Activated T-helper 1 cell treated with anti-CD3 and anti-CD28 coated beads, Interleukin-12 subunit alpha, Interleukin-12 subunit beta, Interleukin-2, Interleukin-4 antibody, amounts not matched to agents 30 ng/mL and 10 ng/mL and 1 ng/mL, durations not matched to agents 14 hours and 24 hours and 36 hours (primary cell): ENCODE data around the gene ANKS1A. TPM values are rescaled to one million over a fixed set of nuclear protein-coding genes. Genes with fewer than 3 reads are reported as not detected.
"Not testable (repeated sequence)": the region's sequence is repeated elsewhere in the genome, so short reads cannot be mapped to it uniquely, and the experiment has no call there.

Experiments
- DNase-seq: peaks from one replicate; pipeline ENCODE4 v3.0.0; 2021; ENCODE audit warnings: low spot score
- H3K27ac Mint-ChIP-seq: one replicate; pipeline ENCODE4 v1.8.0; 2021; ENCODE audit warnings: mild to moderate bottlenecking, mixed read lengths
- H3K27me3 Mint-ChIP-seq: one replicate; pipeline ENCODE4 v1.8.0; 2022; ENCODE audit warnings: mild to moderate bottlenecking, moderate library complexity, mixed read lengths; ENCODE audit not compliant: insufficient read depth
- H3K36me3 Mint-ChIP-seq: one replicate; pipeline ENCODE4 v1.8.0; 2021; ENCODE audit warnings: low read depth, mixed read lengths
- H3K4me1 Mint-ChIP-seq: one replicate; pipeline ENCODE4 v1.8.0; 2021; ENCODE audit warnings: low read depth, mixed read lengths
- H3K4me3 Mint-ChIP-seq: one replicate; pipeline ENCODE4 v1.8.0; 2021; ENCODE audit warnings: mild to moderate bottlenecking, moderate library complexity, mixed read lengths
- H3K9me3 Mint-ChIP-seq: one replicate; pipeline ENCODE4 v1.8.0; 2021; ENCODE audit warnings: mixed read lengths
- intact Hi-C: fragments of 100-400 bp; cut with micrococcal nuclease; formaldehyde crosslinking; loops from one replicate; pipeline ENCODE4 v1.15.1; 2024
- total RNA-seq: library from RNA; stranded (reverse); gene quantifications from 2 replicates; pipeline ENCODE4 v1.2.3, GENCODE V29; 2022

ANKS1A gene, protein sequence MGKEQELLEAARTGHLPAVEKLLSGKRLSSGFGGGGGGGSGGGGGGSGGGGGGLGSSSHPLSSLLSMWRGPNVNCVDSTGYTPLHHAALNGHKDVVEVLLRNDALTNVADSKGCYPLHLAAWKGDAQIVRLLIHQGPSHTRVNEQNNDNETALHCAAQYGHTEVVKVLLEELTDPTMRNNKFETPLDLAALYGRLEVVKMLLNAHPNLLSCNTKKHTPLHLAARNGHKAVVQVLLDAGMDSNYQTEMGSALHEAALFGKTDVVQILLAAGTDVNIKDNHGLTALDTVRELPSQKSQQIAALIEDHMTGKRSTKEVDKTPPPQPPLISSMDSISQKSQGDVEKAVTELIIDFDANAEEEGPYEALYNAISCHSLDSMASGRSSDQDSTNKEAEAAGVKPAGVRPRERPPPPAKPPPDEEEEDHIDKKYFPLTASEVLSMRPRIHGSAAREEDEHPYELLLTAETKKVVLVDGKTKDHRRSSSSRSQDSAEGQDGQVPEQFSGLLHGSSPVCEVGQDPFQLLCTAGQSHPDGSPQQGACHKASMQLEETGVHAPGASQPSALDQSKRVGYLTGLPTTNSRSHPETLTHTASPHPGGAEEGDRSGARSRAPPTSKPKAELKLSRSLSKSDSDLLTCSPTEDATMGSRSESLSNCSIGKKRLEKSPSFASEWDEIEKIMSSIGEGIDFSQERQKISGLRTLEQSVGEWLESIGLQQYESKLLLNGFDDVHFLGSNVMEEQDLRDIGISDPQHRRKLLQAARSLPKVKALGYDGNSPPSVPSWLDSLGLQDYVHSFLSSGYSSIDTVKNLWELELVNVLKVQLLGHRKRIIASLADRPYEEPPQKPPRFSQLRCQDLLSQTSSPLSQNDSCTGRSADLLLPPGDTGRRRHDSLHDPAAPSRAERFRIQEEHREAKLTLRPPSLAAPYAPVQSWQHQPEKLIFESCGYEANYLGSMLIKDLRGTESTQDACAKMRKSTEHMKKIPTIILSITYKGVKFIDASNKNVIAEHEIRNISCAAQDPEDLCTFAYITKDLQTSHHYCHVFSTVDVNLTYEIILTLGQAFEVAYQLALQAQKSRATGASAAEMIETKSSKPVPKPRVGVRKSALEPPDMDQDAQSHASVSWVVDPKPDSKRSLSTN
- total RNA-seq, result 9.5 and 9.6 TPM in 2 replicates

DNA sequence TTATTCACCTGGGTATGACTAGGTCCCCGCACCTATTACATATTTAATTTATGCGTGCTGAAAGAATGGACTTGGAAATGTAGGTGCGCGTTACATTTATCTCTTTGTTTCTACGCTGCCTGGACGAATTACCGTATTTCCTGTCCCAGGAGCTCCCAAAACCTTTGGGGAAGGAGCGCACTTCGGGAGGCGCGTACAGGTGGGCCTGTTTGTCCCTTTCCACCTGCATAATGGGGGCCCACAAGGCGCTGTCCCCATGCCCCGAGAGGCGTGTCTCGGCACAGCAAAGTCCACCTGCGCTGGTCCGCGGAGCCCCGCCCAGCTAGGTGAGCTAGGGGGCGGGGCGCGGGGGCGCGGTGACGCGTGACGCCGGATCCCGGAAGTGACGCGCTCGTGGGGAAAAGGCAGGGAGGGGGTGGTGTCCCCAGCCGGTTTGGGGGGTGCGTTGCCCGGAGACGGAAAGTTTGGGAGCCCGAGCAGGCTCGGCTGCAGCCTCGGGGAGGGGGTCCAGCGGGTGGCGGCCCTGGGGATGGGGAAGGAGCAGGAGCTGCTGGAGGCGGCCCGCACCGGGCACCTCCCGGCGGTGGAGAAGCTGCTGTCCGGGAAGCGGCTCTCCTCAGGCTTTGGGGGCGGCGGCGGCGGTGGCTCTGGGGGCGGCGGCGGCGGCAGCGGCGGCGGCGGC is at the start of gene ANKS1A:
TSS of gene ANKS1A (plus strand) at position 382 of the 682 bp plus-strand sequence. CDS start at position 530, 148 bp downstream.
- H3K27me3 Mint-ChIP-seq, result peaks cover 5% of the 10 kb centered on the region
- DNase-seq, result peak; percentile 86
- peak within 1 kb of the TSS; percentile 96 for H3K27ac Mint-ChIP-seq
- peaks cover 12% of the 10 kb centered on the region for H3K36me3 Mint-ChIP-seq
- intact Hi-C loops, result loop anchor here (1.0 to 10.0 kb wide), 9 partner anchors 96 to 652 kb away; partner anchors contain the start of genes BLTP3A, DEF6, HMGA1 and ILRUN
- peaks cover 20% of the 10 kb centered on the region for H3K4me1 Mint-ChIP-seq
- H3K9me3 Mint-ChIP-seq, result peaks cover 2% of the 10 kb centered on the region
- H3K4me3 Mint-ChIP-seq, result peak within 1 kb of the TSS; percentile 98

DNA sequence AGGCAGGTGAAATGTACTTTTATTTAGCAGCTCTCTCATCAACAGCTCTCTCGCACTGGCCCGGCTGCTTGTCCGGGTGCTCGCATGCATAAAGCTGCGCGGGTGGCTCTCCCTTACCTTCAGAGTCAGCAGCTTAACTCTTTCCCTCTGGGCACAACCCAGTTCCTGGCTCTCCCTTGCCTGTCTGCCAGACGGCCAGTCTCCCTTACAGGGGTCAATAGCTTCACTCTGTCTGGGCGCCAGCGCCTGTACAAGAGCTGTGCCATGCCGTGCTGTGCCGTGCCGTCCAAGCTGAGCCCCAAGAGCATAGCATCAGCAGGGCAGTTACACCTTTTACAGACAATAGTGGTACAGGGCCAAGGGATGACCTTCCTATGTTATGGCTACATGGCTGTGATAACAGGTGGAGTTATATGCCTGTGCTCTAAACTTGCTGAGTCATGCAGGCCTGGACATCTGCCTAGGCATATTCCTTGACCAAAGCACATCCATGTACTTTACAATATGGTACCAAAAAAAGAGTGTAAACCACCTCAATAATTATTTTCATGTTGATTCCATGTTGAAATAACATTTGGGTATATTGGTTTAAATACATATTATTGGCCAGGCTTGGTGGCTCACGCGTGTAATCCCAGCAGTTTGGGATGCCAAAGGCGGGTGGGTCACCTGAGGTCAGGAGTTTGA is 49.2 kb upstream of the ANKS1A start:
- Mint-ChIP-seq H3K27me3 (no peaks in the 10 kb centered on the region), H3K4me1 (peaks cover 10% of the 10 kb centered on the region), H3K27ac (no peak overlapping the region), H3K36me3 (peaks cover 23% of the 10 kb centered on the region), H3K9me3 (no peaks in the 10 kb centered on the region), H3K4me3 (no peak overlapping the region)
- DNase-seq, result no peak
- intact Hi-C loops, result no loop called here

DNA sequence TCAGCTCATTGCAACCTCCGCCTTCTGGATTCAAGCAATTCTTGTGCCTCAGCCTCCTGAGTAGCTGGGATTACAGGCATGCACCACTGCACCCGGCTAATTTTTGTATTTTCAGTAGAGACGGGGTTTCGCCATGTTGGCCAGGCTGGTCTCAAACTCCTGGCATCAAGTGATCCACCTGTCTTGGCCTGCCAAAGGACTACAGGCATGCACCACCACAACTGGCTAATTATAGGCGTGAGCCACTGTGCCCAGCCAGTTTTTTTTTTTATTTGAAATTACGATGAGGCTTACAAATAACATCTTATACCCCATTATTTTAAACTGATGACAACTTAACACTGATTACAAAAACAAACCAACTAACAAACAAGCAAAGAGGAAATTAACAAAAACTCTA is 40.0 kb upstream of the ANKS1A start:
- H3K4me1 Mint-ChIP-seq, intact Hi-C loops, H3K36me3 Mint-ChIP-seq, DNase-seq, H3K4me3 Mint-ChIP-seq, H3K27me3 Mint-ChIP-seq, H3K9me3 Mint-ChIP-seq, H3K27ac Mint-ChIP-seq: not testable (repeated sequence)

DNA sequence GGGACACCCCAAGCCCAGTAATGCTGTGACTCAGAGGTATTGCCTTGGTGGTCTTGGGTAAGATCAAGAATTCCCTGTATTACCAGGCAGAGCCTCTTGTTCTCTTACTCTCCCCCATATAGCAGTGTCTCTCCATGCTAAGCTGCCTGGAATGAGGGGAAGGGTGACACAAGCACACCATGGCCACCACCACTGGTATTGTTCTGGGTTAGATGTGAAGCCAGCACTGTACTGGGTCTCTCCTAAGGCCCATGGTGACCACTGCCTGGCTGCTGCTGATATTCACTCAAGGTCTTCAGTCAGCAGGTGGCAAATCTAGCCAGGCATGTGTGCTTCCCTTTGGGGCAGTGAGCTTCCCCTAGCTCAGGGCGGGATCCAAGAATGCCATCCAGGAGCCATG is 37.7 kb upstream of the ANKS1A start:
- no peak for DNase-seq
- Mint-ChIP-seq H3K9me3 (no peaks in the 10 kb centered on the region), H3K4me3 (no peak overlapping the region), H3K27ac (no peak overlapping the region), H3K36me3 (peaks cover 6% of the 10 kb centered on the region), H3K27me3 (no peaks in the 10 kb centered on the region), H3K4me1 (no peaks in the 10 kb centered on the region)
- intact Hi-C loops, result no loop called here

DNA sequence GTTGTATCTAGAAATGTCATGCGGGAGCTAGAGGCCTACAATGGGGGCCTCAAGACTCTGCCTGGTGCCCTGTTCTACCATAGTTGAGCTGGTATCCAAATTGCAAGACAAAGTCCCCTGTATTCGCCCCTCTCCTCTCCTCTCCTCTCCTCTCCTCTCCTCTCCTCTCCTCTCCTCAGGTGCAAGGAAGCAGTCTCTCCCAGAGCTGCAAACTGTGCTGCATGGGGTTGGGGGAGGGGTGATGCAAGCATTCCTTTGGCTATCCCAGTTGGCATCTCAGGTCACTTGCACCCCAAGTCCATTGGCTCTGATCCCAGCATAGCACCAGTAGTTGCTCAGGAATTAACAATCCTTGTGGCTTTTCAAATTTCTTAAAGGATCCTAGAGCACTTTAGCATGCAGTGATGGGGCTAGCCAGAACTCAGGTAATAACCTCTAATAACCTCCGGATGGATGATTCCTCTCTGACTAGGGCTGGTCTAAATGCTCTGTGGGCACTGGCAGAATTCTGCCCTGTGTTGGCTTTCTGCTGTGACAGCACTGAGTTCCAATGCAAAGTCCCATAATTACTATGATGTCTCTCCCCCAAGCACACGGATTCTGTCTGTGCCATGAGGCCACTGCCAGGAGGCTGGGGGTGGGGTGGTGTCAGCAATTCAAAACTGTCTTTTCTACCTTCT is 36.5 kb upstream of the ANKS1A start:
- intact Hi-C loops, result no loop called here

DNA sequence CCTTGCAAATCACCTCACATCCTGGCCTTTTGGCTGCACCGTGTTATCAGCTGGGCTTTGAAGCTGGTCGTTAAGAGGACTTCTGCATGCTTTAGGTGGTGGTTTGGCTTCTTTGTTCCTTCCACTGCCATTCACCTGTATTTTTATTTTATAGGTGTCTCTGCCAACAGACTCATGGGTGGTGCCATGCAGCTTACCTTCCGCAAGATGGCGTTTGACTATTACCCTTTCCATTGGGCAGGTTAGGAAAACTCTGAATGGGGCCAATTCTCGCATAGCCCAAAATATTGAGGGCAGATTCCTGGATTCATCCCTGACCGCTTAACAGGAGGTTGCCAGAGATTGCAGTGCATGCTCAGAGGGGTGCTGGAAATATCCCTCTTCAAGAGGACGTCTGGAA is 33.6 kb upstream of the ANKS1A start:
- Mint-ChIP-seq H3K4me3 (no peak overlapping the region), H3K27ac (no peak overlapping the region), H3K36me3 (peaks cover 24% of the 10 kb centered on the region), H3K4me1 (no peaks in the 10 kb centered on the region), H3K27me3 (no peaks in the 10 kb centered on the region), H3K9me3 (no peaks in the 10 kb centered on the region)
- intact Hi-C loops, result no loop called here
- DNase-seq, result no peak

More for the DNA sequence above, 36.5 kb upstream of the ANKS1A start:
- Mint-ChIP-seq H3K9me3 (no peaks in the 10 kb centered on the region), H3K27ac (no peak overlapping the region), H3K4me1 (no peaks in the 10 kb centered on the region), H3K4me3 (no peak overlapping the region), H3K36me3 (peaks cover 12% of the 10 kb centered on the region), H3K27me3 (no peaks in the 10 kb centered on the region)
- no peak for DNase-seq

DNA sequence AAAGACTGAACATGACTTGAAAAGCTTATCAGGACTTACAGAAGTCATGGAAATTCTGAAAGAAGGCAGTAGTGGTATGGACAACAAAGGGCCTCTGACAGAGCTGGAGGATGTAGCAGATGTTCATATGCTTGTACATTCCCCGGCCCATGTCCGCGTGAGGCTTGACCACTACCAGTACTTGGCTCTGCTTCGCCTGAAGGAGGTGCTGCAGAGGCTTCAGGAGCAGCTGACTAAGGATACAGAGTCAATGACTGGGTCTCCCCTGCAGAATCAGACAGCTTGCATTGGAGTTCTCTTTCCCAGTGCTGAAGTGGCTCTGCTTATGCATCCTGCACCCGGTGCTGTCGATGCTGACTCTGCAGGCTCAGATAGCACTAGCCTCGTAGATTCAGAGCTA is 30.4 kb upstream of the ANKS1A start:
- no peaks in the 10 kb centered on the region for H3K9me3 Mint-ChIP-seq
- intact Hi-C loops, result no loop called here
- no peaks in the 10 kb centered on the region for H3K4me1 Mint-ChIP-seq
- no peak overlapping the region for H3K27ac Mint-ChIP-seq
- no peak overlapping the region for H3K4me3 Mint-ChIP-seq
- peaks cover 32% of the 10 kb centered on the region for H3K36me3 Mint-ChIP-seq
- no peaks in the 10 kb centered on the region for H3K27me3 Mint-ChIP-seq
- DNase-seq, result no peak

DNA sequence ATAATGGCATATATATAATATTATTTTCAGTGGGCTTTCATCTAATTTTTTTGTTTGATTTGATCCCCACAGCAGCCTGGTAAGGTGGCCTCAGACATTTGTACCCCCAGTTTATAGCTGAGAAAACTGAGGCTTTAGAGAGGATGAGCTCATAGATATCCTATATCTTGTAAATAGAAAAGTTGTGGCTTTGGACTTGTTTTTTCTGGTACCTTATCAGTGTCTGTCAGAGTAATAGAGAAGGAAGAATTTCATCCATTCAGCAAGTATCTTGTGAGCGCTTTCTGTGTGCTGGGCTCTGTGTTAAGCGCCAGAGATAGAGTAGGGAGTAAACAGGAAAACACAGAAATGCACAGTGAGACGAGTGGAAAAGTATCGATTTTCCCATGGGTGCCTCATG is 29.1 kb upstream of the ANKS1A start:
- Mint-ChIP-seq H3K27ac (no peak overlapping the region), H3K9me3 (no peaks in the 10 kb centered on the region), H3K4me1 (no peaks in the 10 kb centered on the region), H3K27me3 (no peaks in the 10 kb centered on the region), H3K4me3 (no peak overlapping the region), H3K36me3 (peaks cover 34% of the 10 kb centered on the region)
- DNase-seq, result no peak
- intact Hi-C loops, result no loop called here

DNA sequence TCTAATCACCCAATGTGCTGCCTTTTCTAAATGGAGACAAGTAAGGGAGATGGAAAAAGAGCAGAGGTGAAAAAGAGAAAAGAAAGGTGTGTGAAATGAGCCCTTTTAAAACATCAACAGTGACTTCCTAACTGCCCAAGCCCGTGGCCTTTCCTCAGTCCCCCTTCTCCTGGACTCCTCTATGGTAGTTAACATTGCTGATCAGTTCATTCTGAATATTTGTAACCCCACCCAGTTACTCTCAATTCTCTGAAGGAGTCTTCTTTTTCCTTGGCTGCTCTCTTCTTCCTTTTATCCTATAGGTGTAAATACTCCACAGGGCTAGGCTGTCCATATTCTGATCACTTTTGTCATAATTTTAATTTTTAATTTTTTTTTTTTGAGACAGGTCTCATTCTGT is 28.3 kb upstream of the ANKS1A start:
- H3K9me3 Mint-ChIP-seq, result no peaks in the 10 kb centered on the region
- H3K36me3 Mint-ChIP-seq, result peaks cover 38% of the 10 kb centered on the region
- no peak overlapping the region for H3K27ac Mint-ChIP-seq
- H3K4me3 Mint-ChIP-seq, result no peak overlapping the region
- no peaks in the 10 kb centered on the region for H3K27me3 Mint-ChIP-seq
- DNase-seq, result no peak
- intact Hi-C loops, result no loop called here
- no peaks in the 10 kb centered on the region for H3K4me1 Mint-ChIP-seq

DNA sequence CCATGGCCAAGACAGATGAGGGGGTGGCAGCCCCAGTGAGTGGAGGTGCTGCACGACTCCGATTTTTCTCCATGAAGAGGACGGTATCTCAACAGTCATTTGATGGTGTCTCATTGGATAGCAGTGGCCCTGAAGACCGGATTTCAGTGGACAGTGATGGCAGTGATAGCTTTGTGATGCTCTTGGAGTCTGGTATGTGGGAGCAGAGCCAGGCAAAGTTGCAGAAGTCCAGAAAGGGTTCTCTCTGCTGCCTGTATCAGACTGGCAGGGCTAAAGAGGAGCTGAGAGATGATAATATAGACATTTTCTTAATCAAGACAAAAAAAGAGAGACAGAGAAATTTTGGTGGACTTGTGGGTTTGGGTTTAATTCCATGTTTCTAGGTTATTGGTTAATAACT is 25.0 kb upstream of the ANKS1A start:
- Mint-ChIP-seq H3K4me1 (no peaks in the 10 kb centered on the region), H3K4me3 (no peak overlapping the region), H3K36me3 (peaks cover 18% of the 10 kb centered on the region), H3K27me3 (no peaks in the 10 kb centered on the region), H3K27ac (no peak overlapping the region), H3K9me3 (no peaks in the 10 kb centered on the region)
- intact Hi-C loops, result no loop called here
- DNase-seq, result no peak

DNA sequence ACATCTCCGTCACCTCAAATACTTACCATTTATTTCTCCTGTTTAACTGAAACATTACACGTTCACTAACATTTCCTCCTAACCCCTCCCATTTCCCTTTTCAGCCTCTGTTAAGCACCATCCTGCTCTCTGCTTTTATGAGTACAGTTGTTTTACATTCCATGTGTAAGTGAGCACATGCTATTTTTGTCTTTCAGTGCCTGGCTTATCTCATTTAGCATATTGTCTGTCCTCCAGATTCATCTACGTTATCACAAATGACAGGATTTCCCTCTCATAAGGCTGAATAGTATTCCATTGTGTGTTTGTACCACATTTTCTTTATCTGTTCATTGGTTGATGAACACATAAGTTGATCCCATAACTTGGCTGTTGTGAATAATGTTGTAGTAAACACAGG is 23.9 kb upstream of the ANKS1A start:
- Mint-ChIP-seq H3K4me1 (no peaks in the 10 kb centered on the region), H3K27me3 (no peaks in the 10 kb centered on the region), H3K4me3 (no peak overlapping the region), H3K36me3 (peaks cover 17% of the 10 kb centered on the region), H3K27ac (no peak overlapping the region), H3K9me3 (no peaks in the 10 kb centered on the region)
- no peak for DNase-seq
- intact Hi-C loops, result no loop called here
